GM12878 (cell line): Measurements from ENCODE around the gene TSC22D4. TPM values are rescaled to one million over a fixed set of nuclear protein-coding genes. Genes with fewer than 3 reads are reported as not detected.
A peak's percentile ranks its signal among the peaks of the same experiment; 100 is the strongest.

Experiments
- ATAC-seq: fragments of 200-7000 bp; cut with Tn5 transposase; 3 replicates; pipeline ENCODE4 v1.9.1; 2020; ENCODE audit warnings: mild to moderate bottlenecking, moderate library complexity
- BruUV-seq: library from RNA; stranded (reverse); fragments of 400-500 nt; replicated peaks from 2 replicates; lab custom pipeline; 2021; lab: Mats Ljungman, UMichigan
- CTCF ChIA-PET: fragments of 300-600 bp; sonication (Branson Sonifier 250); formaldehyde crosslinking; extraction: SDS; loops from one replicate; lab custom pipeline; 2021; ENCODE audit warnings: inconsistent platforms; lab: Yijun Ruan, JAX
- POLR2A ChIA-PET: fragments of 350-600 bp; formaldehyde crosslinking; extraction: SDS; loops from one replicate; lab custom pipeline; 2021; ENCODE audit warnings: inconsistent platforms; lab: Charles Lee
- RAD21 ChIA-PET: fragments of 300-600 bp; sonication (Branson Sonifier 250); formaldehyde crosslinking; loops from one replicate; lab custom pipeline; 2023; ENCODE audit warnings: antibody characterized with exemption; ENCODE audit not compliant: unreplicated experiment; lab: Charles Lee
- SMC1A ChIA-PET: fragments of 300-600 bp; sonication (Branson Sonifier 250); formaldehyde crosslinking; loops from one replicate; lab custom pipeline; 2023; ENCODE audit not compliant: unreplicated experiment, uncharacterized antibody; lab: Charles Lee
- DNase-seq: peaks from one replicate; pipeline ENCODE4 v3.0.0-alpha.2; 2011; ENCODE audit warnings: low read depth, low spot score
- FAIRE-seq: peaks from 3 replicates; lab custom pipeline; 2011; peaks lifted over from hg19 to GRCh38; lab: Jason Lieb, UNC
- H2AFZ ChIP-seq: 2 replicates; pipeline ENCODE4 v1.6.0; 2011; ENCODE audit warnings: low read depth, low read length, control low read depth; ENCODE audit not compliant: control insufficient read depth
- H3K27ac ChIP-seq: 2 replicates; pipeline ENCODE4 v1.5.1; 2011; ENCODE audit warnings: control low read depth; ENCODE audit not compliant: control insufficient read depth, insufficient read depth
- H3K27me3 ChIP-seq, 2 experiments: replicated peaks in 1 of 2; 2 replicates each; pipeline versions ENCODE4 v1.6.0 to v1.6.1; 2011; ENCODE audit warnings: low read length in 1 of 2; ENCODE audit not compliant: control insufficient read depth in 2 of 2, insufficient read depth in 2 of 2
- H3K36me3 ChIP-seq, 2 experiments: 2 replicates each; pipeline ENCODE4 v1.5.1; 2011; ENCODE audit warnings: low read length in 1 of 2; ENCODE audit not compliant: control insufficient read depth in 2 of 2, insufficient read depth in 2 of 2
- H3K4me1 ChIP-seq: 2 replicates; pipeline ENCODE4 v1.6.1; 2011; ENCODE audit warnings: mild to moderate bottlenecking, low read length, moderate library complexity, mixed read lengths; ENCODE audit not compliant: control insufficient read depth, insufficient read depth
- H3K4me2 ChIP-seq: 2 replicates; pipeline ENCODE4 v1.6.0; 2011; ENCODE audit warnings: control low read depth; ENCODE audit not compliant: control insufficient read depth, insufficient read depth
- H3K4me3 ChIP-seq: fragments of 200-600 bp; sonication (generic); 2 replicates; pipeline ENCODE4 v1.5.1; 2016
- H3K79me2 ChIP-seq: 2 replicates; pipeline ENCODE4 v1.6.0; 2011; ENCODE audit warnings: low read length; ENCODE audit not compliant: control insufficient read depth, insufficient read depth
- H3K9ac ChIP-seq: 2 replicates; pipeline ENCODE4 v1.8.0; 2011; ENCODE audit warnings: low read length, control low read depth, mixed read lengths; ENCODE audit not compliant: control insufficient read depth, insufficient read depth
- H3K9me3 ChIP-seq: replicated peaks from 3 replicates; pipeline ENCODE4 v1.5.1; 2011; ENCODE audit warnings: mild to moderate bottlenecking, low read length; ENCODE audit not compliant: control insufficient read depth, insufficient read depth
- H4K20me1 ChIP-seq: 2 replicates; pipeline ENCODE4 v1.6.0; 2011; ENCODE audit not compliant: control insufficient read depth, insufficient read depth
- BACH1 ChIP-seq: fragments of 450-650 bp; IDR thresholded peaks from 2 replicates; pipeline ENCODE4 v1.6.1; 2017; ENCODE audit warnings: mild to moderate bottlenecking, borderline replicate concordance
- CUX1 ChIP-seq: IDR thresholded peaks from 2 replicates; pipeline ENCODE4 v1.6.1; 2012; ENCODE audit warnings: improper control_type of control experiment, low read depth, low read length; ENCODE audit not compliant: insufficient replicate concordance
- GATAD2B ChIP-seq: fragments of 450-650 bp; conservative IDR thresholded peaks from 2 replicates; pipeline ENCODE4 v1.6.1; 2017; ENCODE audit warnings: low read depth, mild to moderate bottlenecking, moderate library complexity
- HDAC6 ChIP-seq: fragments of 200-600 bp; sonication (generic); IDR thresholded peaks from one replicate; pipeline ENCODE4 v1.8.0; 2017; ENCODE audit warnings: antibody characterized with exemption; ENCODE audit not compliant: unreplicated experiment
- MYC ChIP-seq: IDR thresholded peaks from 2 replicates; pipeline ENCODE4 v1.6.1; 2011; ENCODE audit warnings: mild to moderate bottlenecking, low read length, moderate library complexity, inconsistent platforms; ENCODE audit not compliant: insufficient read depth, insufficient replicate concordance, insufficient read length, severe bottlenecking
- NR2F1 ChIP-seq: fragments of 450-650 bp; conservative IDR thresholded peaks from 2 replicates; pipeline ENCODE4 v1.6.1; 2017; ENCODE audit warnings: mild to moderate bottlenecking
- PKNOX1 ChIP-seq: fragments of 450-650 bp; IDR thresholded peaks from 2 replicates; pipeline ENCODE4 v1.6.1; 2016; ENCODE audit warnings: mild to moderate bottlenecking
- ZBED1 ChIP-seq: IDR thresholded peaks from 2 replicates; pipeline ENCODE4 v1.6.1; 2016; ENCODE audit warnings: borderline replicate concordance
- ZBTB40 ChIP-seq: fragments of 450-650 bp; IDR thresholded peaks from 2 replicates; pipeline ENCODE4 v1.6.1; 2016; ENCODE audit warnings: mild to moderate bottlenecking, moderate library complexity, borderline replicate concordance
- ZNF274 ChIP-seq: IDR thresholded peaks from one replicate; pipeline ENCODE4 v1.8.0; 2011; ENCODE audit not compliant: insufficient read length, insufficient read depth
- WGBS: methylation state at CpG from one replicate; pipeline ENCODE4 v1.1.6; 2016; ENCODE audit warnings: low lambda C conversion rate; ENCODE audit not compliant: insufficient replicate concordance, insufficient coverage; ENCODE audit errors: missing lambda C conversion rate; 5-methylcytosine and 5-hydroxymethylcytosine counted together
- in situ Hi-C: fragments of 300-500 bp; cut with MboI; formaldehyde crosslinking; loops from 9 replicates; pipeline ENCODE4 v1.14.3; 2018; ENCODE audit warnings: mixed read lengths
- intact Hi-C: fragments of 100-400 bp; cut with micrococcal nuclease; formaldehyde crosslinking; loops from one replicate; pipeline ENCODE4 v1.14.2; 2022; ENCODE audit not compliant: unreplicated experiment
- polyA plus RNA-seq, 11 experiments: library from polyadenylated mRNA; depleted of rRNA in 4 of 11; unstranded in 6 of 11; stranded (reverse) in 5 of 11; fragments of >200 nt; fragmentation: Nextera tagmentation in 4 of 11; fragmentation: Illumina TruSeq in 1 of 11; extraction: Ambion mirVana in 4 of 11; extraction: Trizol in 1 of 11; gene quantifications; 1 replicate in 1 of 11; 2 replicates in 10 of 11; pipeline versions ENCODE4 v1.2.1 to v1.2.3, GENCODE V29; 2011 to 2016; ENCODE audit warnings: inconsistent platforms in 2 of 11, missing spikeins in 2 of 11, low read depth in 1 of 11
- total RNA-seq, 4 experiments: library from RNA; depleted of rRNA in 3 of 4; stranded (reverse); fragments of >200 nt in 3 of 4; fragmentation: Illumina TruSeq in 1 of 4; extraction: Trizol in 1 of 4; gene quantifications; 2 replicates each; pipeline versions ENCODE4 v1.2.1 to v1.2.3, GENCODE V29; 2013 to 2021

Gene TSC22D4
- total and polyA plus RNA-seq, 10 of the 15 experiments (the other 5 are each of a cell fraction or from before 2014, with no cell fraction given) = 0.50 to 65.7 (median 24.4) TPM

- FAIRE-seq (no peak), DNase-seq (no peak), ATAC-seq (peak; percentile 50)
- peak overlapping the region; percentile 92 for H3K27ac ChIP-seq
- H3K9ac ChIP-seq = peak overlapping the region; percentile 83
- no peaks in the 10 kb centered on the region for H4K20me1 ChIP-seq
- ChIA-PET POLR2A (interaction anchor here (0.5 to 2.6 kb wide), 13 partner anchors 7 to 151 kb away, joined by 3 to 18 read pairs (median 4); partner anchors contain the start of genes FBXO24, TSC22D4 and ZCWPW1), CTCF (interaction anchor here (1.0 to 2.8 kb wide), 5 partner anchors 15 to 297 kb away, joined by 3 to 13 read pairs (median 7); partner anchors contain the start of genes FBXO24 and LRCH4), SMC1A (interaction anchor here (0.7 to 1.3 kb wide), 5 partner anchors 39 to 123 kb away, joined by 3 to 4 read pairs (median 3); partner anchors contain the start of gene TSC22D4), RAD21 (interaction anchor here (0.7 to 1.0 kb wide), 3 partner anchors 28 to 33 kb away, joined by 3 to 7 read pairs (median 3); no protein-coding TSS in a partner anchor)
- H3K4me1 ChIP-seq = peaks cover 24% of the 10 kb centered on the region
- H3K4me3 ChIP-seq = peak overlapping the region; percentile 91
- peak overlapping the region; percentile 94 for H3K4me2 ChIP-seq
- BruUV-seq = TSS peak; percentile 88
- WGBS = 1% methylated on average over 46 of the region's 81 CpGs
- H3K27me3 ChIP-seq = no peaks in the 10 kb centered on the region
- peaks cover 43% of the 10 kb centered on the region for H3K79me2 ChIP-seq
- in situ Hi-C loops (no loop called here), intact Hi-C loops (no loop called here)
- no peaks in the 10 kb centered on the region for H3K9me3 ChIP-seq
- peak overlapping the region; percentile 90 for H2AFZ ChIP-seq
- peaks cover 5 to 16% of the 10 kb centered on the region in 2 experiments; a peak in 3 of 4 replicates for H3K36me3 ChIP-seq
- TF ChIP-seq ZBED1 (no peak), ZBTB40 (no peak), MYC (peak; percentile 25), ZNF274 (no peak), HDAC6 (peak; percentile 77), GATAD2B (peak; percentile 75; the same call in 1 of the 2 replicates), PKNOX1 (0 out of 2 replicates have a peak, but pooled peaks have one; percentile 12), BACH1 (peak; percentile 55; the same call in 1 of the 2 replicates), CUX1 (no peak), NR2F1 (0 out of 2 replicates have a peak, but pooled peaks have one; percentile 27)
Measured at GRCh38 chr7:100435401-100436304, 43.4 kb downstream of the TSC22D4 start.
